Stimulated activated CD8-positive, alpha-beta memory T cell treated with anti-CD3 and anti-CD28 coated beads, Interleukin-4, amount 100 ng/mL, for 1 hour (primary cell): ENCODE measurements around the gene TRIM24.

Source experiments
- DNase-seq, 2 donors: peaks; one replicate each; pipeline ENCODE4 v3.0.0-alpha.2; 2020; ENCODE audit warnings: low read depth in 2 of 2, low spot score in 1 of 2

TRIM24 gene

DNA sequence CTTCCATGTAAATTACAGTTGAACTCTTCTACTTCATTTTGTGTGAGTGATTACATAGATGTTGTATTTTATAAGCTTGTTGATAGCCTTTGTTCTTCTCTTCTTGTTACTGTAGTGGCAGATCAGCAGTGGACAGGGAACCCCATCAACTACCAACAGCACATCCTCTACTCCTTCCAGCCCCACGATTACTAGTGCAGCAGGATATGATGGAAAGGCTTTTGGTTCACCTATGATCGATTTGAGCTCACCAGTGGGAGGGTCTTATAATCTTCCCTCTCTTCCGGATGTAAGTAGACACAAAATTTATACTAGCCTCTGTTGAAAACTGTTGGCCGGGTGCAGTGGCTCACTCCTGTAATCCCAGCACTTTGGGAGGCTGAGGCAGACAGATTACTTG is 110.7 kb downstream of the TRIM24 start:
- no peak for DNase-seq

DNA sequence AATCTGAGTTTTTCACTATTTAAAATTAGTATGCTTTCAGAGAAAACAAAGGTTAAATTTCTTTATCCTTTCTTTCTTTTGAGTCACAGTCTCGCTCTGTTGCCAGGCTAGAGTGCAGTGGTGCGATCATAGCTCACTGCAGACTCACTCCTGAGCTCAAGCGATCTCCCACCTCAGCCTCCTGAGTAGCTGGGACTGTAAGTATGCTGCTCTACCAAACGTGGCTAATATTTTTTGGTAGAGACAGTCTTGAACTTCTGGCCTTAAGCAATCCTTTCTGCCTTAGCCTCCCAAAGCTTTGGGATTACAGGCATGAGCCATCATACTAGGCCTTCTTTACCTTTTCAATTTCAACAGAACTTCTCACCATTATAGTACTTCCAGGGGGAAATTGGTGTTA is 113.7 kb downstream of the TRIM24 start:
- DNase-seq: no peak

GRCh38 chr7:138575897-138576428 is 115.9 kb downstream of the TRIM24 start:
- DNase-seq: no peak

GRCh38 chr7:138579136-138579535 is 119.1 kb downstream of the TRIM24 start:
- DNase-seq: no peak

DNA sequence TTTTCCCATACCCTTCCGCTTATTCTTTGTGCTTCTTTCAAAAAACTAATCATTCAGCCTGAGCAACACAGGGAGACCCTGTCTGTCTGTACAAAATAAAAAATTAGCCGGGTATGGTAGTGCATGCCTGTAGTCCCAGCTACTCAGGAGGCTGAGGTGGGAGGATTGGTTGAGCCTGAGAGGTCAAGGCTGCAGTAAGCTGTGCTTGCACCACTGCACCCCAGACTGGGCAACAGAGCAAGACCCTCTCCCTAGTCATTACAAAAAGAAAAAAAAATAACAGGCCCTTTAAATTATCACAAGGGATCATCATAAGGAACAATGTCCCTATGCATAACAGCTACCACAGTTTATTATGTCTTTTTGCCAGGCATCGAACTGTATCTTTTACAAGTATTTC is 119.6 kb downstream of the TRIM24 start:
- no peak for DNase-seq

DNA sequence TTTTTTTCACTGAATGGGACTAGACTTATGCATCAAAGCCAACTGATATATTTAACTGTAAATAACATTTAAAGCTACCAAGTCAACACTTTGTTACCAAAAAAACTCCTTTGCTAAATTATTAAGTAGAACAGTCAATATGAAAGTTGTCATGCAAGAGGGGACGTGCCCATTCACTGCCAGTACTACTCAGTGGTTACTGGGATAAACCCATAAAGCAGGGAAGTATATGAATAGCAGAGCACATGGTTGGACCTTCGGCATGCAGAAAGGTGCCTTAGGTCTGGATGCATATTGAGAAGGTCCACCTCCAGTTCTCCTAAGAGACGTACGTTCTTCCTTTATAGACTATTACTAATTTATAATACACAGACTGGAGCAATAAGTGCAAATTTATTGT is 121.0 kb downstream of the TRIM24 start:
- DNase-seq: no peak

DNA sequence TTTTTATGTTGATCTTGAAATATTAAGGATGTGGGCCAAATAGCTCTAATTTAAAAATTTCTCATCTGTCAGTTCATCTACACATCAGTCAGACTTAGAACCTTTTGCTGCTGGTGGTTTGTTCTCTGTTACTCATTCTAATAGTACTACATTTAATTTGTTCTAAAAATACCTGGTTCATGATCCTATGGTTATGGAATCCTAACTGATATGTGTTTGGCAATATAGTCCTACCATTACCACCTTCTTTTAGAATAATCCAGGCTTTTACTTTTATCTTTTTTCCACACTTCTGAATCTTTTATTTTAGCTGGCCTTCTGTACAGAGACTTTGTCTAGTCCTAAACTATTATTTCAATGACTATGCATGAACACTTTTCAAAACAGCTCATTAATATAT is 124.2 kb downstream of the TRIM24 start:
- no peak for DNase-seq

DNA sequence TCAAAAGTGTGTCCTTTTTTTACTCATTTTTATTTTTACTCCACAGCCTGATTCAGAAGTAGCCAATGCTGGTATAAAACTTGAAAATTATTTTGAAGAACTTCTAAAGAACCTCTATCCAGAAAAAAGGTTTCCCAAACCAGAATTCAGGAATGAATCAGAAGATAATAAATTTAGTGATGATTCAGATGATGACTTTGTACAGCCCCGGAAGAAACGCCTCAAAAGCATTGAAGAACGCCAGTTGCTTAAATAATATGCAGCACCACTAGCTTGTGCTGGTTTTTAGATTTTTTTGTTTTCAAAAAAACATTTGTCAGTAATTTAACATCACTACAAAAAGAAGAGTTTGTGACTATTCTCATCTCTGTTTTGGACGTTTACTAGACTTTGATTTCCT is 124.6 kb downstream of the TRIM24 start:
- DNase-seq: no peak

DNA sequence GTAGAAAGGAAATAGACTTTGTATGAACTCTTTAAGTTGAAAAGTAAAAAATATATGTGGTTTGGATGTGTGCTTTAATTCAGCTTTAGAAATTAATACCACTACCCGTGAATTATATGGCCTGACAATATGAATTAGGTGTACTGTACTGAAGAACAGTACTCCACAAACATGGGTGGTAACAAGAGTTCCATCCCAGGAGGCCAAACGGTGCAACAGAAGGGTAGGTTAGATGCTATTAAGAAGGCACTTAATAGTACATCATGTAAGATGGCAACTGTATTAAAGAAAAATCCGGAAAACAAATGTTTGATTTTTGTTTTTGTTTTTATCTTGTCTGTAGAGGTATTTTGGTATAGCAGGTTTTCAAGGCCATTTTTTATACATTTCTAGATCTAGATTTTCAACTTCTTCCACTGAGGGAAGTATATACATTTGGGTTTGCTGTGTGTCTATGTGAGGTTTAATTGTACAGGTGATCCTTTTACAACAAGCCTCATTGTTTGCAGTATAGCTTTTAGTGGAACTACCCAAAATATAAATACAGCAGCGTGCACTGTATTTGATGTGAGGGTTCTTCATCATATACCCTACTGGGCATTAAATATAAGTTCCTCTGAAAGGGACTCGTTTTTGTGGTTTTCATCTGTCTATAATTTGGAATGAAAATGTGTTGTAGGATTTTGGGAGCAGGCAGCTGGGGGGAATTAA is 125.4 kb downstream of the TRIM24 start:
- no peak for DNase-seq

DNA sequence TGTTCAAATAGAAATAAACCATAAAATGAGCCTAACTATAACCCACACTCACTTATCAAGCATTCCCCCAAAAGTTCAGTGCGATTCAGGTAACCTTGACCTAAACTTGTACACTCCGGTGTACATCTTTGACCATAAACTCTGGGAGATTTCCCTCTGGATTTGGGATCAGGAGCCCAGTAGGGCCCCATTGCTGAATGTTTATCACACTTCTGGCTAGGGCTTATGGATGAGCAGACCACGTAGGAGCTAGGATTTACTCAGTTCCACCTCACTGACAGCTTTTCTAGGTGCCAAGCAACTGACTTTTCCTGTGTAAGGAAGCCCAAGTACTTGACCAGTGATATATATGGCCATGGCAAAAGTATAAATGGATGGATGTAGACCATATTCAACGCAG is 127.4 kb downstream of the TRIM24 start:
- no peak for DNase-seq

DNA sequence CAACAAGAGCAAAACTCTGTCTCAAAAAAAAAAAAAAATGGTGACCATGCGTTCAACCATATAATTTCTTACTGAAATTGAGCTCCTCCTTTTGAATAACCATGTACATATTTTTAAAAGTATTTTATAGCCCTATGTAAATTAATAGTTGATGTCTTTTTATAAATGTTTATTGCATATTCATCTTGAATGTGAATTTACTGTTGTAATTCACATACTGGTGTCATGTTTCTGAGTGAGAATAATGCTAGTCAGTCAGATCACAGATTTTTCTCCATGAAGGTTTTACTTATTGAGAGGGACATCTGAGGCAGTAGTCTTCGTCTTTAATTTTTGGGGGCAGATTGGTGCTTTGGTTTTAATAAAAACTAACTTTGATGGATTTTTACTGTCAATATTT is 128.9 kb downstream of the TRIM24 start:
- no peak for DNase-seq

DNA sequence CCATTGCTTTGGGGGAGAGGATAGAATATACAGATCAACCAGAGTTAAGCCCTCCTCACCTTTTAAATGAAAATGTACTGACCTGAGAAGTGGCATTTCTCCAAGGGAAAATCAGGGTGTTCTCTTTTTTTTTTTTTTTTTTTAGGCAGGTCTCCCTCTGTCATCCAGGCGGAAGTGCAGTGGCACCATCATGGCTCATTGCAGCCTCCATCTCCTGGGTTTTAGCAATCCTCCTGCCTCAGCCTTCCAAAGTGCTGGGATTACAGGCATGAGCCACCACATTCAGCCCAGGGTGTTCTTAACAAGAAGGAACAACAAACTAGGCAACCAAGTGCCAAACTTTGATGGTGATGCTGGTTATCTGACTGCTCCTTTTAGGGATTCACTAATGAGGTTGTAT is 130.1 kb downstream of the TRIM24 start:
- DNase-seq: no peak

DNA sequence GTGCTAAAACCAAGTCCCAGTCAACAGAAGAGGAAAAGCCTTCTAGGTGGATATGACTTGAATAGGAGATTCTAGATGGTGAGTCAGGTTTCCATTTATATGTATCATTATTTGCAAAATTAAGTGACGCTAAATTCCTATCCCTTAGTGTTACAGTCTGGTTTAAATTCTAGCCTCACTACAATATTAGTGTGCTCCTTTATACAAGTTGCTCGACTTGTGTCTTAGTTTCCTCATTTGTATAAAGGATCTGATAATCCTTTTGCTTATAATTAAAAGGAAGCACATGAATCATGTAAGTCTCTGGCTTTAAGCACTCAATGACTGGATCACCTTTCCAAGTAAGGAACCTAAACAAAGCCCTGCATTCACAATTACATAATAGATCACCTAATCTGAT is 135.4 kb downstream of the TRIM24 start:
- no peak for DNase-seq

DNA sequence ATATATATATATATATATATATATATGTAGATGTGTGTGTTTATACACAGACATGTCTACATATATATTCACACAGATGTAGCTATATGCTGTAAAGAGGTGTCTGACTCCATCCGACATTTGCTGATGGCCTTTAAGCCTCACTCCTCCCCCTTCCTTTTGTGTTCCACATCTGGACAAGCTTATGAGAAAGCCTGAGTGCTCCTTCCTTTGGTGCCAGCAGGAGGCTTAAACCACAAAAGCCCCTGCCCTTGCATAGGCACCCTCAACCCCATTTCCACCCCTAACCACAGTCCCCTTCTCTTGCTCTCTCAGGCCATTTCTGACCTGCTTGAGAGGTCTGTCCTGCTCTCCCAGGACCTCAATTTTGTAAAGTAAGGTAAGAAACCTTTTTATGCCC is 142.4 kb downstream of the TRIM24 start:
- DNase-seq: no peak

GRCh38 chr7:138603549-138604318 is 143.7 kb downstream of the TRIM24 start:
- DNase-seq: no peak

DNA sequence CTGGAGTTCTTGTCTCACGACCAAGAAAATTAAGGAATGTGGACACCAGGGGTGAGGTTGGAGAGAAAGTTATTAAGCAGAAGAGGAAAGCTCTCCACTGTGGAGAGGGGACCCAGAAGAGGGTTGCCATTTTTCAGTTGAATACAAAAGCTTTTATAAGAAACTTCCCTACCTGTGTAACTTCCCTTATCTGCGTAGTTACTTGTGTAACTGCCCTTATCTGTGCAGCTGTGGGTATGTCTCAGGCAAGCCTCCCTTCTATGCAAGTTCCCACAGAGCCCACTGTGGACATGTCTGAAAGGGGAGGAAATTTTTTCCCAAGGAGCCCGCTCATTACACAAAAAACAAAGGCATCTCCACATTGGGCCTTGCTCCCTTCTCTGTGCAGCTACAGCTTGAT is 146.2 kb downstream of the TRIM24 start:
- no peak for DNase-seq

DNA sequence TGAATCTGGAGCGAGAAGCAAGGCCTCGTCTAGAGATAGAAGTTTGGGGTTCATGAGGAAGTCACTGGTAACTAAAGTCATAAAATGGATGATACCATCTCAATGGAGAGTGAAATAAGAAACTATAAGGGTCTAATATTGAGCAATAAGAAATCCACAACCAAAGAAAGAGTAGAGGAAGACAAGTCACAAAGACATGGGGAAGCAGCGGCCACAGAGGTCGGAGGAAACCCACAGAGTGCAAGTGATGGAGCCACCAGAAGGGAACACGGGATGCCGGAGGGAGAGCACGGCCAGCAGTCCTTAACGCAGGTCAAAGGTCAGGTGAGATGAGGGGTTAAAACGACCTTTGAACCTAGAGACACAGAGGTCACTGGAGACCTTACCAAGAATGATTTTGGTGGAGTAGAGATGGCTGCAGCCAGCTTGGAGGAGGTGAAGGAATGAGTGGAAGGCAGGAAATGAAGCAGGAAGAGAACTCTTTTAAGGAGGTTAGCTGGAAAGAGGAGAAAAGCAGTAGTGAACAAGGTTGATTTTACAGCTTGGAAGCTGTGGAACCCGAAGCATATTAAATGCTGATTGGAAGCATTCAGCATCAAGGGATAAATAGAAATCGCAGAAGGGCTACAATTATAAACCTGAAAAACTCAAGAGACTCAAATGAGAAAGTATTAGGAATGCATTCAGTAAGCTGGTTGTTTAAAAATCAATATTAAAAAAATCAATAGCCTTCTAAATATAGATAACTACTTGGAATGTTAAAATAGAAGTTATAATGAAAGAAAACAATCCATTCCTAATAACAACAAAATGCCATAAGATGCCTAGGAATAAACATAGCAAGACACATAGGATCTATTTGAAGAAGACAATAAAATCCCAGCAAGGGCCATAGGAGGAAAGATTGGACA is 147.4 kb downstream of the TRIM24 start:
- DNase-seq: no peak

DNA sequence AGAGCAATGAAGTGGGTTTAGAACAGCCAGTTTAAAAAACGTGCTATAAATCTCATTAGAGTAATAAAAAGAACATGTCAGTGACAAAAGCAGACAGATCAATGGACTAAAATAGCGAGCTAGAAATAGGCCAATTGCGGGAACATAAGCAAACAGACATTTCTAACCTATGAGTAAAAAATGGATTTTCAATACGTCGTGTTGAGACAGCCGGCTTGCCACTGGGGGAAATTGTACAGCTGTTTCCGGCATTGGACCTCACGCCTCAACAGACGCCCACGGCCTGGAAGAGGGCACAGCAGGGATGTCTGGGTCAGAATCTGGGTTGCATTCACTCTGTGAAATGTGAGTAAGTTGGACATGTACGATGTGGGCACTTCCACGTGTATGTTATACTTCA is 148.2 kb downstream of the TRIM24 start:
- no peak for DNase-seq

GRCh38 chr7:138610671-138611170 is 150.7 kb downstream of the TRIM24 start:
- DNase-seq: no peak

DNA sequence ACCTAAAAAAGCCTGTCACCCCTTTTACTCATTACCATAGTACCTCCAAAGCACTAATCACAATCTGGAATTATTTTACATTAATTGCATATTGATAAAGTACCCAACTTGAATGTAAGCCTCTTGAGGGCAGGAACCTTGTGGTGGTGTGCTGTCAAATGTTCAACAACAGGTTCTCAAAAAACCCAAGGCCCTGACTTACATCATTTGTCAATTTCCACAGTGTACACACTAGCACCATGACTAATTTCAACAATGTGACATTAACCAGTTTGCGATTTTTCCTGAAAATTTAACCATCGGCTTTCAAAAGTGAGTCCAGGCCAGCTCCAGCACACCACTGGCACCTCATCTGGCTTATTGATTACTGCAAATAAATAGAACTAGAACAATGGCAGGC is 153.6 kb downstream of the TRIM24 start:
- no peak for DNase-seq

- no peak for DNase-seq
Measured at GRCh38 chr7:138616085-138616484, 156.0 kb downstream of the TRIM24 start.
